WI38 (cell line): Measurements from ENCODE around the gene ABHD15.

ENCODE experiments used
- H3K4me3 ChIP-seq: 2 replicates; pipeline ENCODE4 v1.5.1; 2011; ENCODE audit warnings: low read depth, mild to moderate bottlenecking, control low read depth, low read length
- CTCF ChIP-seq: IDR thresholded peaks from 2 replicates; pipeline ENCODE4 v1.5.1; 2012; ENCODE audit warnings: low read depth, mild to moderate bottlenecking, control low read depth, low read length

Gene ABHD15

GRCh38 chr17:29569245-29569950 lies 2.6 kb upstream of the ABHD15 start:
- peak overlapping the region; percentile 73 for H3K4me3 ChIP-seq
- no peak for TF ChIP-seq CTCF

- H3K4me3 ChIP-seq, result peak within 1 kb of the TSS; percentile 73
- TF ChIP-seq CTCF, result no peak
These were observed 1.8 kb upstream of the ABHD15 start, which contains the start of gene TP53I13 for GRCh38 chr17:29568331-29569244. TSS of gene TP53I13 (plus strand) at chr17:29568701. CDS start at chr17:29568759, 58 bp downstream.

- TF ChIP-seq CTCF, result 0 out of 2 replicates have a peak, but pooled peaks have one; percentile 12
- H3K4me3 ChIP-seq, result peak overlapping the region; percentile 73
These were observed 905 bp upstream of the ABHD15 start for GRCh38 chr17:29567554-29568330.

- H3K4me3 ChIP-seq, result peak overlapping the region; percentile 73
- TF ChIP-seq CTCF, result no peak
These were observed 392 bp upstream of the ABHD15 start for GRCh38 chr17:29567304-29567553.

GRCh38 chr17:29565643-29566472 lies 979 bp downstream of the ABHD15 start:
- H3K4me3 ChIP-seq, result peak overlapping the region; percentile 55
- no peak for TF ChIP-seq CTCF

GRCh38 chr17:29563816-29564215 lies 3.0 kb downstream of the ABHD15 start:
- no peak overlapping the region for H3K4me3 ChIP-seq
- TF ChIP-seq CTCF, result no peak
